Retina (tissue), 1 donor: Measurements from ENCODE around the gene KLF13.

Experiments
- DNase-seq: peaks from one replicate; pipeline ENCODE4 v3.0.0-alpha.2; 2016

KLF13 gene

GRCh38 chr15:31387479-31388118, 61.0 kb downstream of the KLF13 start:
- DNase-seq = no peak

- DNase-seq = no peak
These were observed 62.9 kb downstream of the KLF13 start for GRCh38 chr15:31389576-31389975.

- no peak for DNase-seq
These were observed 63.4 kb downstream of the KLF13 start for GRCh38 chr15:31390029-31390428.

GRCh38 chr15:31390777-31391486, 64.3 kb downstream of the KLF13 start:
- DNase-seq = no peak

- peak; percentile 86 for DNase-seq
These were observed 65.3 kb downstream of the KLF13 start for GRCh38 chr15:31391687-31392671.

GRCh38 chr15:31392761-31393401, 66.2 kb downstream of the KLF13 start:
- peak; percentile 55 for DNase-seq

- DNase-seq = no peak
These were observed 66.9 kb downstream of the KLF13 start for GRCh38 chr15:31393444-31394091.

GRCh38 chr15:31396881-31397560, 70.4 kb downstream of the KLF13 start:
- DNase-seq = peak; percentile 75

GRCh38 chr15:31397851-31398661, 71.4 kb downstream of the KLF13 start:
- no peak for DNase-seq

- no peak for DNase-seq
These were observed 72.2 kb downstream of the KLF13 start for GRCh38 chr15:31398677-31399301.

- no peak for DNase-seq
These were observed 73.0 kb downstream of the KLF13 start for GRCh38 chr15:31399544-31400171.

- no peak for DNase-seq
These were observed 73.7 kb downstream of the KLF13 start for GRCh38 chr15:31400222-31400927.

- no peak for DNase-seq
These were observed 74.6 kb downstream of the KLF13 start for GRCh38 chr15:31401282-31401681.

GRCh38 chr15:31402003-31402402, 75.4 kb downstream of the KLF13 start:
- DNase-seq = no peak

- peak; percentile 62 for DNase-seq
These were observed 75.9 kb downstream of the KLF13 start for GRCh38 chr15:31402511-31403056.

- DNase-seq = no peak
These were observed 76.5 kb downstream of the KLF13 start for GRCh38 chr15:31403096-31403495.

- no peak for DNase-seq
These were observed 77.0 kb downstream of the KLF13 start for GRCh38 chr15:31403606-31404005.

GRCh38 chr15:31404345-31404744, 77.7 kb downstream of the KLF13 start:
- DNase-seq = no peak
